GM18517 (cell line): ENCODE results near the gene PRDM5.
A peak's percentile ranks its signal among the peaks of the same experiment; 100 is the strongest.

Experiments
- ATAC-seq: cut with Tn5 transposase; IDR thresholded peaks from one replicate; pipeline ENCODE4 v1.9.1; 2021; ENCODE audit warnings: mild to moderate bottlenecking, moderate library complexity; ENCODE audit not compliant: unreplicated experiment

Gene PRDM5

GRCh38 chr4:120718979-120719566 lies 203.5 kb downstream of the PRDM5 start:
- ATAC-seq, result peak; percentile 93

GRCh38 chr4:120716346-120716745 lies 206.2 kb downstream of the PRDM5 start:
- ATAC-seq, result no peak

GRCh38 chr4:120714417-120715010 lies 208.0 kb downstream of the PRDM5 start:
- ATAC-seq, result no peak

- no peak for ATAC-seq
Measured at GRCh38 chr4:120709991-120710390, 212.5 kb downstream of the PRDM5 start.

- no peak for ATAC-seq
Measured at GRCh38 chr4:120704538-120704937, 218.0 kb downstream of the PRDM5 start.

GRCh38 chr4:120703908-120704307 lies 218.6 kb downstream of the PRDM5 start:
- no peak for ATAC-seq

- ATAC-seq, result no peak
Measured at GRCh38 chr4:120699354-120699753, 223.2 kb downstream of the PRDM5 start.

GRCh38 chr4:120694973-120695372 lies 227.6 kb downstream of the PRDM5 start:
- no peak for ATAC-seq

GRCh38 chr4:120693816-120694215 lies 228.7 kb downstream of the PRDM5 start:
- ATAC-seq, result no peak

- ATAC-seq, result no peak
Measured at GRCh38 chr4:120692964-120693363, 229.6 kb downstream of the PRDM5 start.

- no peak for ATAC-seq
Measured at GRCh38 chr4:120691536-120691935, 231.0 kb downstream of the PRDM5 start.

- no peak for ATAC-seq
Measured at GRCh38 chr4:120691106-120691505, 231.4 kb downstream of the PRDM5 start.

GRCh38 chr4:120688791-120689190 lies 233.7 kb downstream of the PRDM5 start:
- no peak for ATAC-seq

GRCh38 chr4:120685756-120686278 lies 236.7 kb downstream of the PRDM5 start:
- no peak for ATAC-seq

- ATAC-seq, result no peak
Measured at GRCh38 chr4:120683897-120684540, 238.5 kb downstream of the PRDM5 start.

- ATAC-seq, result no peak
Measured at GRCh38 chr4:120682981-120683380, 239.5 kb downstream of the PRDM5 start.

- ATAC-seq, result no peak
Measured at GRCh38 chr4:120680647-120681228, 241.8 kb downstream of the PRDM5 start.

- ATAC-seq, result no peak
Measured at GRCh38 chr4:120673696-120674095, 248.8 kb downstream of the PRDM5 start.

- no peak for ATAC-seq
Measured at GRCh38 chr4:120672558-120673147, 249.9 kb downstream of the PRDM5 start.

GRCh38 chr4:120672076-120672475 lies 250.4 kb downstream of the PRDM5 start:
- ATAC-seq, result no peak

- no peak for ATAC-seq
Measured at GRCh38 chr4:120671538-120671937, 251.0 kb downstream of the PRDM5 start.
